ENCODE results near the gene LRRFIP1.

The LRRFIP1 gene

GRCh38 chr2:237614151-237614720, 13.2 kb upstream of the LRRFIP1 start:
- DNase-seq, result peak in 1 of 42 donors; percentile 42

DNA sequence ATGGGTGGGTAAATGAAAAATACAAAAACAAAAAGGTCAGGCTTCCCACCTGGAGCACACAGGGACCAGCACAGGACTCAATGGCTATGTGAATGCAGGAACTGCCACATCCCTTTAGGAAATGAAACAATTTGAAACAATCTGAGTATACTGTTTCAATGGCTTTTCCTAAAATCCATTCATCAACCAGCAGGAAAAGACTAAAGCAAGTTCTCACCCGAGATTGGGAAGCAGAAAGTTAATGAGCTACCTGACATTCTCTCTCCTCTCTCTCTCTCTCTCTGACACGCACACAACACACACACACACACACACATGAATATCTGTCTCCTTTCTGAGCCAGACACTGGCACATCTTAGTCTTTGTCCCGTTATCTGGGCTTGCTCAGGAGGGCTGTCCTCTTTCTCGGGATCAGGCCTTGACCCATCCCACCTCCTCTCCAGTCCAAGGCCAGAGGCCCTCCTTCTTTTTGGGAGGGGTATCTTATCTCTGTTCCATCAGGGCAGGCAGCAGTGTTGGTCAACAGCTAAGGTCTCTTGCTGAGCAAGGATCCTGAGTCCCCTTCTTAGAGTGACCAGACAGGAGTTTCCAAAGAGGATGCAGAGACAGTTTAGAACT, 11.6 kb upstream of the LRRFIP1 start:
- intact Hi-C loops (cut with DNase I), result no loop called here
- DNase-seq, result no peak

More at GRCh38 chr2:237614151-237614720, 13.2 kb upstream of the LRRFIP1 start:
- intact Hi-C loops (cut with DNase I), result no loop called here

- intact Hi-C loops (cut with DNase I), result no loop called here
- no peak for DNase-seq
Measured at GRCh38 chr2:237616373-237616733, 11.0 kb upstream of the LRRFIP1 start.

GRCh38 chr2:237616734-237617586, 10.4 kb upstream of the LRRFIP1 start:
- no peak for DNase-seq
- intact Hi-C loops (cut with DNase I), result no loop called here

DNA sequence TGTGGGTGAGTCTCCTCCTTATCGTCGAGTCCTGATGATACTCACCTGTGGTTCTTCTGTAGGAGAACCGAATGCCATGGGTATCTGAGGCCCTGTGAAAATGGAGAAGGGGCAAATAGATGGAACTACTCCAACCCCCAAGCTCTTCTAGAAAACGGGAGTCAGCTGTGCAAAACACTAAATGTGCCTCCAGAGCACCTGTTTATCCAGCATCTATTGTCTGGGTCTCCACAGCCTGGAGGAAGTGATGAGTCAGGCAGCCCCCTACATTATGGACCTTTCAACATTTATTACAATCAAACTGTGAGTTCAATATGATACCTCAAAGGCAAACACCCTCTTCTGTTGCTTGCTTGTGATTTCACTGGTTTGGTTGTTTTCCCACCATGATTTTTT, 9.8 kb upstream of the LRRFIP1 start:
- intact Hi-C loops (cut with DNase I), result no loop called here
- DNase-seq, result no peak

DNA sequence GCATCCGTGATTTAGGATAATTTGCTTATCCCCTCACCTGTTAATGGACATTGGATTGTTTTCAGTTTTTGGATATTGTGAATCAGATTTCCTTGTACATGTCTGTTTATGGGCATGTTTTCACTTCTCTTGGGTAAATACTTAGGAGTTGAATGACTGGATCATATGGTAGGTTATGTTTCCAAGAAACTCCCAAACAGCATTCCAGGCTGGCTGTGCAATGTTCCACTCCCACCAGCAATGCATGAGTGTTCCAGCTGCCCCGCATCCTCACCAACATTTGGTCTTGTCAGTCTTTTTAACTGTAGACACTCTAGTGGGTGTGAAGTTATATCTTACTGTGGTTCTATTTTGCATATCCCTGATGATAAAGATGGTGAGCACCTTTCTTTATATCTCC, 8.9 kb upstream of the LRRFIP1 start:
- no peak for DNase-seq
- intact Hi-C loops (cut with DNase I), result no loop called here

DNA sequence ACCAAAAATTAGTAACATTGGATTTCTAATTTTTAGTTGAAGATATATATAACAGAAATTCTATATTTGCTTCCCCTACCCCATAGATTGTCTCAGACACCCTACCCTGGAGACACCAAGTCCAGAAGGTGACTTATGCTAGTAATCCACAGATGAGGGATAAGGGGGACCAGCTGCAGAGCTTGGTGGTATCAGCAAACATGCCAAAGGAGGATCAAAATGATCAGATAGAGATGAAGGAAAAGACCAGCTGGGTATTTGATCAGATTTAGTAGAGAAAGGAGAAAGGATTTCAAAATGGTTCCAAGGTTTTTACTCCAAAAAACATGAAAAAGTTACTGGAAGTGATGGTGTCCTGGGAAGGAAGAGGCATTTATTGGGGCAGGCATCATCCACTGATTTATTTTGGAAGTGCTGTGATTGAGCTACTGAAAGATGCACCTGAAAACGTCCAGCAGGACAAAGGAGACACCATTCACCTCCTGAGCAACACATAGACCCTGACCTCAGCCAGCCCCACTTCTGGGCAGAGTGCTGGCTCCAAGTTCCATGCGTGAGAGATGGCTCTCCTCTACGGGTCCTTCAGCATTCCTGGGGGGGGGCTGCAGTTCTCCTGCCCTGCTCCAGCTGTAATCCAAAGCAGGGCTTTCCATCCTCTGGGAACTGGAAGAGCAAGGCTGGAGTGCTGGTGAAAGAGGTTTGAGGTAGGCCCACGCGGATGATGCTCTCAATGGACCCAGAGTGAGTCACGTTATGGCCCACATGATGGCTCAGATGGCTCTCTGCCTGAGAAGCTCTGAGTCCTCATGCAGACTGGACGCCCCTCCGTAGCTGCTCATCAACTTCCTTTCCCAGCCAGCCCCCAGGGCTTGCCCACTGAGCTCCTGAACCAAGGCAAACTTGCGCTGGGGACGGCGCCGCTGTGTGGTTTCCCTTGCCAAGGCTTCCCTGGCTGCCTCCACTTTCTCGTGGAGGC, 3.7 kb upstream of the LRRFIP1 start:
- intact Hi-C loops (cut with DNase I), result no loop called here
- DNase-seq, result no peak

- DNase-seq, result no peak
- intact Hi-C loops (cut with DNase I), result no loop called here
Measured at GRCh38 chr2:237624565-237624964, 2.8 kb upstream of the LRRFIP1 start.

DNA sequence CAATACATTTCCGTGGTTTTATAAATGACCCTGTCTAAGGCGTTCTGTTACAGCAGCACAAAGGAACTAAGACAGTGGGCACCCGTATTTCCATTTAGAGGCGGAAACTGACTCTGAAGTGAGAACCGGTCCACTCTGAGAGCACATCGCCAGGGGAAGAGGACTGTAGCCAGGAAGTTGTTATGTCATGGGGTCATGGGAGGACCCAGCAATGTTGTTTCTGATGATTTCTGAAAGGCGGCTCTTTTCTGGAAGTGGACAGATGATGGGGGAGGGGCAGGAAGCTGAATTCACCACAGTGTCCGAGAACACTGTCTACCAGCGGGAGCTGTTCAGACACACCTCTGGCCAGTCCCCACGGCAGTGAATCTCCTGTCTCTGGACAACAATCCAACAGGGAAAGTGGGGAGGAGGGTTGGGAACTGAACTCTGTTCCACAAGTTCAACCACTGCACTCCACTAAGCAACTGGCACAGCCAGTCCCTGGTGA, 2.1 kb upstream of the LRRFIP1 start:
- intact Hi-C loops (cut with DNase I), result no loop called here
- DNase-seq, result peak in 2 of 42 donors; percentile 9 to 18

GRCh38 chr2:237625777-237626176, 1.6 kb upstream of the LRRFIP1 start:
- no peak for DNase-seq
- intact Hi-C loops (cut with DNase I), result no loop called here

DNA sequence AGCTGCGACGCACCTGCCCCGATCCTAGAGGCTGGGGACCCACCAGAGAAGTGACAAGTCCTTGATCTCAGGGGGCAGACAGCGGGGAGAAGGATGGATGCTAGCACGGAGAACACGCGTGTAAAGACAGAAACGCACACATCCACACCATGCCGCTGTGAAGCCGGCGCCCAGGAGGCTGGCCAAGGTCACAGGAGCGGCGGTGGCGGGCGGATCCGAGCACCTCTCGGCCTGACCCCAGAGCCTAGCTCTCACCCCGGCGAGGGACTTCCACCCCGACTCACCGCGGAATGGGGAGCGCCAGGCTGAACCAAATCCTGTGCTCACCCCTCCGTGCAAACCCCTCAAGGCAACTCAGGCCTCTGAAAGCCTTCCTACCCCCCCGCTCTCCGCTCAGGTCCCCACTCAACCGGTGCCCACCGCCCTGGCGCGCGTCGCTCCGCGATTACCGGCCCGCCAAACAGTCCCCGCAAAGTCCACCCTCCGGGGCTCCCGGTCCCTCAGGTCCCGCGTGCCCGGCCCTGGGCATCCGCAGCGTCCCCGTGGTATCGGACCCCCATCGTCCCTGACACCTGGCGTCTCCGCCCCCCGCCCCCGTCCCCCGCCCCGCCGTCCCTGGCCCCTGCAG, 460 bp upstream of the LRRFIP1 start:
- intact Hi-C loops (cut with DNase I), result no loop called here
- DNase-seq, result peak in 10 of 42 donors; percentile 4 to 46 (median 22)

GRCh38 chr2:237628247-237629187, 1.1 kb downstream of the LRRFIP1 start:
- no peak for DNase-seq
- intact Hi-C loops (cut with DNase I), result no loop called here

GRCh38 chr2:237629188-237629534, 1.8 kb downstream of the LRRFIP1 start:
- no peak for DNase-seq
- intact Hi-C loops (cut with DNase I), result no loop called here

DNA sequence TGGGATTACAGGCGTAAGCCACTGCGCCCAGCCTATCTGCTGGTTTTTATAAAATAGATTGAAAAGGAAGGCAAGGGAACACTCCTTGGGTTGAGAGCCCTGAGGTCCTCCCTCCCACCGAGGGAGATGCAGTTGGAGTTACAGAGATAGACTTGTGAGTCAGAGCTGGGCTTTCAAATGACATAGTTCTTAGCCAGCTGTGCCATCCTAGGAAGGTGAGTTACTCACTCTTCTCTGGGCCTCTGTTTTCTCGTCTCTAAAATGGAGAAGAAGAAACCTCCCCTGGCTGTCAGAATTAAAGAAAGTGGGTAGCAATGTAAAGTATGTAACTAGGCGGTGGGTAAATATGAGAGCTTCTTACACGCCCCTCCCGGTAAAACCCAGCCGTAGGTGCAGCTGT, 2.4 kb downstream of the LRRFIP1 start:
- no peak for DNase-seq
- intact Hi-C loops (cut with DNase I), result no loop called here

GRCh38 chr2:237630216-237631000, 3.0 kb downstream of the LRRFIP1 start:
- intact Hi-C loops (cut with DNase I), result no loop called here
- DNase-seq, result no peak

- intact Hi-C loops (cut with DNase I), result no loop called here
- peak in 11 of 42 donors; percentile 11 to 73 (median 40) for DNase-seq
Measured at GRCh38 chr2:237631007-237631785, 3.8 kb downstream of the LRRFIP1 start.
